Jurkat, Clone E6-1 (cell line): Measurements from ENCODE around the gene ABCC3.

Experiments
- DNase-seq: peaks from one replicate; pipeline ENCODE4 v3.0.0-alpha.2; 2011; ENCODE audit warnings: low read depth, low spot score
- H3K4me3 ChIP-seq: 2 replicates; pipeline ENCODE4 v1.5.1; 2011; ENCODE audit warnings: mild to moderate bottlenecking, low read length, control low read depth, moderate library complexity

The ABCC3 gene

DNA sequence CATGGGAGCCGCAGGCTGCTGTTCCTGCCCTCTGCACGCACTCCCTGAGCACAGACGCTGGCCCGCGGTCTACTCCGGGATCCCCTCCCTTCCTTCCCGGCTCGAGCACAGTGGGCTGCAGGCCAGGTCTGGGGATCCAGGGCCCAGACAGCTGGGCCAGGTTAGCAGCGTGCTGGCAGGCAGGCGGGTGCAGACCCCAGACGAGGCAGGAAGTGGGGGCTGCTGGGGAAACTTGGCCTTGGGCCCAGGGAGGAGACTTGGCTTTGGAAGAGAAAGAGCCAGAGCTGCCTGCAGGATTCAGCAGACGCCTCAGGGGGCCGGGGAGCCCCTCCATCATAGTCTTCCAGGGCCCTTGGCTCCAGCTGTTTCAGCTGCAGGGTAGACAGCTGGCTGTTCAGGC is 30.2 kb upstream of the ABCC3 start:
- H3K4me3 ChIP-seq = no peak overlapping the region
- DNase-seq = no peak

- no peak overlapping the region for H3K4me3 ChIP-seq
- DNase-seq = no peak
These were observed 29.3 kb upstream of the ABCC3 start for GRCh38 chr17:50605429-50605828.

DNA sequence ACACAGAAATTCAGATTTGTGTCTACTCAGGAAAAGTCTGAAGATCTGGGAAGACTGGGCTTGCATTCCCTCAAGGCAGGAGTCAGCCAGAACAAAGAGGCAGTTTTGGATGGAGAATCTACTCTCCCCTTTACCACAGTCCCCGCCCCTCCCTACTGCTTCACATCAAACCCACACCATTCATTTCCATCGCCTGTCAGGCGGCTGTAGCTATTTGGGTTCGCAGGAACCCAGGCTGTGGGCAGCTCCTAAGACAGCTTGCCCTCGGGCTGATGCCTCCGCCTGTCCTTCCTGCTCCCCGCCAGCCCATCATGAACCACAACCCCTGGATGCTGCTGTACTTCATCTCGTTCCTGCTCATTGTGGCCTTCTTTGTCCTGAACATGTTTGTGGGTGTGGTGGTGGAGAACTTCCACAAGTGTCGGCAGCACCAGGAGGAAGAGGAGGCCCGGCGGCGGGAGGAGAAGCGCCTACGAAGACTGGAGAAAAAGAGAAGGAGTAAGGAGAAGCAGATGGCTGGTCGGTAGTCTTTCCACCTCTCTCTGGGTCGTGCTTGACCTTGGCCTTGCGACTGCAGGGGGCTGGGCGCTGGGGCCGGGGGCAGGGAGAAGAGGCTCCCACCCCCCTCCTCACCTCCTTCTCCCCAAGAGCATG is 27.0 kb upstream of the ABCC3 start:
- DNase-seq = no peak

DNA sequence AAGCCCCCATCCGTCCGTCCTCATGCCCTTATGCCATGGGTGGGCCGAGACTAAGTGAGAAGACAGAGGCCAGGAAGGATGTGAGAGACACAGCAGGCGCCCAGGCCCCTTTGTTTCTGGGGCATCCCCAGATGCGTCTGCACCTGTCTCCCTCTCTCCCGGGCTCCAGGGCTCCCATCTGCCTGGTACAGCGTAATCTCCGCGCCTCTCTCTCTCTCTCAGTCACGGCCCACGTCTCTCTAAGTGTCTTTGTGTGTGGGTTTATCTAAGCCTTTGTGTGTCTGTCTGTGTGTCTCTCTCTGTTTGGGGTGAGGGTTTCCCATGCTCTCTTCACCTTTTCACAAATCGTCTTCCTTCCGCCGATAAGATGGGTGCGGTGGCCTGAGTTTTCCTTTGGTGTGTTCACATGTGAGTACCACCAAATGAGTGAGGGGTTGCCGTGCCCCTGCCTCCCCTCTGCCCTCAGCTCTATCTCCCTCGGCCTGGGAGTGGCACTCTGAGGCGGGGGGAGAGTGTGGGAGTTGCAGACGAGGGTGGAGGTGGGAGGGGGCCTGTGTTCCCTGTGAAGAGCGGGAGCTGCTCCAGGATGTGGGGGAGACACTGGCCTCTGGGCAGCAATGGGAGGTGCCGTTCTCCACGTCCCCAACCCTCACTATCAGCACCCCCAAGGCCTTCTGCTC is 25.8 kb upstream of the ABCC3 start:
- no peak overlapping the region for H3K4me3 ChIP-seq
- DNase-seq = no peak

More for the DNA sequence above, 27.0 kb upstream of the ABCC3 start:
- no peak overlapping the region for H3K4me3 ChIP-seq

GRCh38 chr17:50609380-50610074 is 25.2 kb upstream of the ABCC3 start:
- no peak for DNase-seq
- H3K4me3 ChIP-seq = no peak overlapping the region

DNA sequence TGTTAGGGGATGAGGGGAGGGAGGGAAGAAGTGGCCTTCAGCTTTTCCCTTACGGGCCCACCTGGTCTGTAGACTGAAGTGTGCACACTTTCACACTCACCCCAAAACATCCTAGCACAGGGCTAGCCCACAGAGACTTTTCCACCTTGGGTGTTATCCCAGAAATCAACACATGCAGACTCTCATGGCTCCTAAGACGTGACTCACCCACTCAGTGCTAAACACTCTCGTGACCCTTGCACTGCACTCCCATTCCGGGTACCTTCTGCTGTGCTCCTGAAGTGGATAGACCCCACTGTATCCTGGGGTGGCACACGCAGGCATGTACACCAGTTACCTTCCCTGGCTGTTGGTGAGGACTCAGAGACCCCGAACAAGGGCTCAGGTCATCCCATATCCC is 23.0 kb upstream of the ABCC3 start:
- DNase-seq = no peak
- H3K4me3 ChIP-seq = no peak overlapping the region

DNA sequence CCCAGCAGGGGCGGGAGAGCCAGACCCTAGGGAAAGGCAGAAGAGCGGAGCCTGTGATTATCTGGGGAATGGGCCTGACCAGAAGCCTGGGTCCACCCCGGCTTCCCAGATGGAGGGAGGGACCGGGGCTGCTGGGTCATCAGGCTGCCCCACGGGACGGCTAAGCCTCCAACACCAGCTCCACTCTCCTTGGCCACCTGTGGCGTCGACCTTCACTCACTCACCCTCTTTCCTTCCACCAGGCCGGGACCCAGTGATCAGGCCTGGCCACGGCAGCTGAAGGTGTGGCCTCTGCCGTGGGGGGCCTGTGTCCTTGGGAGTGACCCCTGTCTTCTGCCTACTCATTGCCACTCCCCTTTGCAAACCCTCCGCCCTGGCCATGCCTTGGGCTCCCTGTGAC is 22.4 kb upstream of the ABCC3 start:
- H3K4me3 ChIP-seq = no peak overlapping the region
- no peak for DNase-seq

GRCh38 chr17:50613007-50613992 is 21.4 kb upstream of the ABCC3 start:
- no peak overlapping the region for H3K4me3 ChIP-seq
- no peak for DNase-seq

- no peak overlapping the region for H3K4me3 ChIP-seq
- no peak for DNase-seq
These were observed 20.1 kb upstream of the ABCC3 start for GRCh38 chr17:50614471-50615051.

- DNase-seq = no peak
- no peak overlapping the region for H3K4me3 ChIP-seq
These were observed 18.9 kb upstream of the ABCC3 start for GRCh38 chr17:50615828-50616227.

- no peak for DNase-seq
- no peak overlapping the region for H3K4me3 ChIP-seq
These were observed 16.4 kb upstream of the ABCC3 start for GRCh38 chr17:50618300-50618699.

DNA sequence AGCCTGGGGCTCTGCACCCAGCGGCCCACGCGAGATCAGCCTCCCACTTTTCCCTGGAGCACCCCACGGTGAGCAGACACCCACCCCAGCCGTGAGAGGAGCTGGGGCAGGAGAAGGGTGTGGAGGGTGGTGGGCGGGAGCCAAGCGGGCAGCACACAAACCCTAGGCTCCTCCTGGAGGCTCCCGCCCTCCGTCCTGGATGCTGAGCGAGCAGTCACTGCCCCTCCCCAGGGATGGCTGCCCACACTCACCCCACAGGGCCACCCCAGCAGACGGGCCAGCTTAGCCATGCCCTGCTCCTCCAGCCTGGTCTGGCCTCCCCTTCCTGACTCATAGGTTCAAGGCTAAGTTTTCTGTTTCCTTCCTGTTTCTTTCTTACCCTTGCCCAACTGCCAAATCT is 15.7 kb upstream of the ABCC3 start:
- no peak for DNase-seq
- no peak overlapping the region for H3K4me3 ChIP-seq

DNA sequence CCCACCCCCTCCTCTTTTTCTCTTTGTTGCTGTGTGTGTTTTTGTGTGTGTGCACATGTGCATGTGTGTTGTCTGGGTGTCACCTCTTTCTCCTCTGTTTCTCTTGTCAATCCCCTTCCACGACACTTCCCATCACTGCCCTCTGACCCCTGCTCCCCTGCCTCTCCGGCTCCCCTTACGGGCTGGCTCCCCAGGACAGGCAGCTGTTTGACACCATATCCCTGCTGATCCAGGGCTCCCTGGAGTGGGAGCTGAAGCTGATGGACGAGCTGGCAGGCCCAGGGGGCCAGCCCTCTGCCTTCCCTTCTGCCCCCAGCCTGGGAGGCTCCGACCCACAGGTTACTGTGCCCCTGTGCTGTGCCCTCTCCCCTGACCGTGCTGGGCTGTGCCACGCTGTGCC is 15.2 kb upstream of the ABCC3 start:
- H3K4me3 ChIP-seq = no peak overlapping the region
- DNase-seq = no peak

DNA sequence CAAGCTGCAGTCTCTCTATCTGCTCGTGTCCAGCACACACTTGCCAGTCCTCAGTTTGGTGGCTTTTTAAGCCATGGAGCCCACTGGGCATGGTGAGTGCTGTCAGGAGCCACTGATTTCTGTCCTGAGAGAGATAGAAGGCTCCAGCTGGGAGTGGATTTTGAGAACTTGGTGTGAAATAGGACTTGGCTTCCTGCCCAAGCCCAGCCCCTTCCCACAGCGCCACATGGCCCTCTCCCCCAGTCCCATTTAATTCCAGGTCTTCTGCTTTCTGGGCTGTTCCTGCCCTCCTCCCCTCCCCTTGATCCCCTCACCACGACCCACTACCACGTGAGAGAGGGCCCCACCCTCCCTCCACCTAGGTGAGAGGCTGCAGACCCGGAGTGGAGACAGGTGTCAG is 14.4 kb upstream of the ABCC3 start:
- H3K4me3 ChIP-seq = no peak overlapping the region
- no peak for DNase-seq

- no peak overlapping the region for H3K4me3 ChIP-seq
- no peak for DNase-seq
These were observed 13.8 kb upstream of the ABCC3 start for GRCh38 chr17:50620858-50621257.

DNA sequence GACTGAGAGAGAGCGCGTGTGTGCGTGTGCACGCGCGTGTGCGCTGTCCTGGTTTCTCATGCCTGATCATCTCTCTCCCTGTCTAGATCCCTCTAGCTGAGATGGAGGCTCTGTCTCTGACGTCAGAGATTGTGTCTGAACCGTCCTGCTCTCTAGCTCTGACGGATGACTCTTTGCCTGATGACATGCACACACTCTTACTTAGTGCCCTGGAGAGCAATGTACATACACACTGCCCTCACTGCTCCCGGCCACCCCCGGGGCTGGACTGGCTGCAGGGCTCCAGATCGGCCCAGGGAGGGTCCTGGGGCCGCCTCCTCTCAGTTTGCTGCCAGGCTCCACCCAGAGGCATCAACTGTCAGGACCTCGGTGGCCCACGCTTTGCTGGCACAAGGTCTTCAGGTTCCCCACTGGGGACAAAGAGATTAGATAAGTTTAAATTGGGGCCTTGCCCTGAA is 13.1 kb upstream of the ABCC3 start:
- no peak for DNase-seq
- no peak overlapping the region for H3K4me3 ChIP-seq

- no peak overlapping the region for H3K4me3 ChIP-seq
- DNase-seq = no peak
These were observed 10.3 kb upstream of the ABCC3 start for GRCh38 chr17:50624321-50624934.

DNA sequence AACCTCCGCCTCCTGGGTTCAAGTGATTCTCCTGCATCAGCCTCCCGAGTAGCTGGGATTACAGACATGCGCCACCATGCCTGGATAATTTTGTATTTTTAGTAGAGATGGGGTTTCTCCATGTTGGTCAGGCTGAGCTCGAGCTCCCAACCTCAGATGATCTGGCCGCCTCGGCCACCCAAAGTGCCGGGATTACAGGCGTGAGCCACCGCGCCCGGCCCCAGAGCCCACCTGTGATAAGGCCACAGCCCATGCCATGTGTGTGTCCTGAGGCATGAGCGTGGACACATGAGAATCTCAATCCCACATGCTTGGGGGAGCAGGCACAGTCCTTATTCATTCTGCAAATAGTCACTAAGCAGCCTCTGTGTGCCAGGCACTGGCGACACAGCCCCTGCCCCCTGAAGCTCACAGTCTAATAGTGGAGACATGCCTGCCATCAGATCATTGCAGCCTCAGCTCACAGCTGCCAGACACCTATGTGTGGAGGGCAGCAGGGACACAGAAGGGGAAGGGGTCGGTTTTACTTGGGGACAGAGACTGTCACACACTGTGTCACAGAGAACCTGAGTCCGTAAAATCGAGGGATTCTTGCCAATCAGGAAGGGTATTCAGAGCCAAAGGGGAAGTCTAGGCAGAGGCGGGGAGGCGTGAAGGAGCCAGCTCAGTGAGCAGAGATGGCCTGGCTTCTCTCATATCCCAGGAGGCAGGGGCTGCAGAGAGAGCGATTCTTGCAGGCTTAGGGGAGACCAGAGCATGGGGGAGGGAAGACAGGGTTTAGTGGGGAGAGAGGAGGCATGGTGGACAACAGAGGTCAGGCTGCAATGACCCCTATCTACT is 9.4 kb upstream of the ABCC3 start:
- H3K4me3 ChIP-seq = no peak overlapping the region
- DNase-seq = no peak
